SIG-M5 (cell line): ENCODE measurements around the gene MAGOHB.
"Not testable (repeated sequence)": the region's sequence is repeated elsewhere in the genome, so short reads cannot be mapped to it uniquely, and the experiment has no call there.

Source experiments
- DNase-seq: peaks from one replicate; lab custom pipeline; 2025; lab: John Stamatoyannopoulos, UW

The MAGOHB gene

GRCh38 chr12:10613349-10614055 is at the start of gene MAGOHB:
TSS of gene MAGOHB (minus strand) at chr12:10613609. CDS start at chr12:10613532, 77 bp downstream.
- peak; percentile 56 for DNase-seq

- no peak for DNase-seq
Observed at GRCh38 chr12:10661338-10661737, 47.9 kb upstream of the MAGOHB start.

GRCh38 chr12:10654003-10654402 is 40.6 kb upstream of the MAGOHB start:
- no peak for DNase-seq

- no peak for DNase-seq
Observed at GRCh38 chr12:10652192-10652591, 38.8 kb upstream of the MAGOHB start.

GRCh38 chr12:10646576-10646975 is 33.2 kb upstream of the MAGOHB start:
- DNase-seq = not testable (repeated sequence)

GRCh38 chr12:10645910-10646309 is 32.5 kb upstream of the MAGOHB start:
- no peak for DNase-seq

GRCh38 chr12:10641735-10642500 is 28.5 kb upstream of the MAGOHB start:
- DNase-seq = no peak

- no peak for DNase-seq
Observed at GRCh38 chr12:10638728-10639127, 25.3 kb upstream of the MAGOHB start.

- DNase-seq = no peak
Observed at GRCh38 chr12:10636611-10637010, 23.2 kb upstream of the MAGOHB start.

- no peak for DNase-seq
Observed at GRCh38 chr12:10636124-10636523, 22.7 kb upstream of the MAGOHB start.

- no peak for DNase-seq
Observed at GRCh38 chr12:10635306-10635705, 21.9 kb upstream of the MAGOHB start.

- DNase-seq = no peak
Observed at GRCh38 chr12:10634427-10634826, 21.0 kb upstream of the MAGOHB start.

GRCh38 chr12:10633541-10633940 is 20.1 kb upstream of the MAGOHB start:
- DNase-seq = no peak

GRCh38 chr12:10632226-10632625 is 18.8 kb upstream of the MAGOHB start:
- no peak for DNase-seq

- no peak for DNase-seq
Observed at GRCh38 chr12:10624605-10625004, 11.2 kb upstream of the MAGOHB start.

- no peak for DNase-seq
Observed at GRCh38 chr12:10623131-10623530, 9.7 kb upstream of the MAGOHB start.

GRCh38 chr12:10621278-10621677 is 7.9 kb upstream of the MAGOHB start:
- no peak for DNase-seq

- DNase-seq = no peak
Observed at GRCh38 chr12:10620078-10620779, 6.8 kb upstream of the MAGOHB start.

- DNase-seq = no peak
Observed at GRCh38 chr12:10618338-10618987, 5.1 kb upstream of the MAGOHB start.

GRCh38 chr12:10617863-10618262 is 4.5 kb upstream of the MAGOHB start:
- DNase-seq = no peak

- DNase-seq = no peak
Observed at GRCh38 chr12:10615532-10615931, 2.1 kb upstream of the MAGOHB start.

- no peak for DNase-seq
Observed at GRCh38 chr12:10614056-10614370, 604 bp upstream of the MAGOHB start.

GRCh38 chr12:10612984-10613348 is 443 bp downstream of the MAGOHB start:
- DNase-seq = no peak
